SK-N-SH (cell line): ENCODE measurements around the gene DYRK3.

ENCODE experiments used
- CHD2 ChIP-seq: fragments of 150-350 bp; IDR thresholded peaks from 2 replicates; pipeline ENCODE4 v1.6.1; 2018; ENCODE audit warnings: low read length; ENCODE audit not compliant: partially characterized antibody
- CTCF ChIP-seq: fragments of 200-600 bp; sonication (generic); IDR thresholded peaks from 2 replicates; pipeline ENCODE4 v1.6.1; 2017; ENCODE audit warnings: antibody characterized with exemption, mild to moderate bottlenecking, moderate library complexity
- EP300 ChIP-seq, 2 experiments: IDR thresholded peaks; 2 replicates each; pipeline versions ENCODE4 v1.4.0 to v1.6.1; 2012; ENCODE audit warnings: borderline replicate concordance in 1 of 2, low read depth in 1 of 2, low read length in 1 of 2
- GABPA ChIP-seq: IDR thresholded peaks from 2 replicates; pipeline ENCODE4 v1.4.0; 2012; ENCODE audit warnings: low read depth, mild to moderate bottlenecking
- GATA2 ChIP-seq: sonication (generic); formaldehyde crosslinking; IDR thresholded peaks from 2 replicates; pipeline ENCODE4 v1.5.0; 2020; ENCODE audit warnings: mild to moderate bottlenecking, missing genetic modification reagents
- MAX ChIP-seq: IDR thresholded peaks from 2 replicates; pipeline ENCODE4 v1.4.0; 2012; ENCODE audit warnings: low read depth
- PBX3 ChIP-seq: IDR thresholded peaks from 2 replicates; pipeline ENCODE4; 2012
- POLR2AphosphoS5 ChIP-seq: IDR thresholded peaks from 2 replicates; pipeline ENCODE4 v1.6.1; 2012; ENCODE audit warnings: low read depth, low read length
- REST ChIP-seq: IDR thresholded peaks from 2 replicates; pipeline ENCODE4 v1.6.1; 2012; ENCODE audit warnings: mild to moderate bottlenecking, low read depth, low read length, moderate library complexity
- SMC3 ChIP-seq: IDR thresholded peaks from 2 replicates; pipeline ENCODE4 v1.6.1; 2012; ENCODE audit warnings: low read depth, low read length, improper control_type of control experiment
- TAF1 ChIP-seq: IDR thresholded peaks from 2 replicates; pipeline ENCODE4 v1.6.1; 2012; ENCODE audit warnings: low read depth, mild to moderate bottlenecking, low read length, moderate library complexity, borderline replicate concordance
- TEAD4 ChIP-seq: IDR thresholded peaks from 2 replicates; pipeline ENCODE4 v1.4.0; 2012; ENCODE audit warnings: mild to moderate bottlenecking, borderline replicate concordance; ENCODE audit not compliant: insufficient read depth
- YY1 ChIP-seq: IDR thresholded peaks from 2 replicates; pipeline ENCODE4 v1.4.0; 2012; ENCODE audit warnings: low read depth, mild to moderate bottlenecking

GRCh38 chr1:206662396-206663092, 27.2 kb downstream of the DYRK3 start:
- no peak for TF ChIP-seq CTCF
- TF ChIP-seq SMC3, result no peak
- TF ChIP-seq GABPA, result no peak
- TF ChIP-seq PBX3, result no peak
- TF ChIP-seq TAF1, result no peak
- no peak for TF ChIP-seq TEAD4
- TF ChIP-seq EP300 (IDR thresholded peaks at IDR 0.05; ENCODE audit: borderline replicate concordance in 1 of 2, low read depth in 1 of 2, low read length in 1 of 2), result no peak
- TF ChIP-seq POLR2AphosphoS5, result no peak
- TF ChIP-seq CHD2, result no peak
- no peak for TF ChIP-seq YY1
- no peak for TF ChIP-seq MAX
- no peak for TF ChIP-seq GATA2 (CRISPR knock-in tag)
- TF ChIP-seq REST, result no peak
